Measurements from ENCODE around the gene TMBIM6.

Gene TMBIM6

DNA sequence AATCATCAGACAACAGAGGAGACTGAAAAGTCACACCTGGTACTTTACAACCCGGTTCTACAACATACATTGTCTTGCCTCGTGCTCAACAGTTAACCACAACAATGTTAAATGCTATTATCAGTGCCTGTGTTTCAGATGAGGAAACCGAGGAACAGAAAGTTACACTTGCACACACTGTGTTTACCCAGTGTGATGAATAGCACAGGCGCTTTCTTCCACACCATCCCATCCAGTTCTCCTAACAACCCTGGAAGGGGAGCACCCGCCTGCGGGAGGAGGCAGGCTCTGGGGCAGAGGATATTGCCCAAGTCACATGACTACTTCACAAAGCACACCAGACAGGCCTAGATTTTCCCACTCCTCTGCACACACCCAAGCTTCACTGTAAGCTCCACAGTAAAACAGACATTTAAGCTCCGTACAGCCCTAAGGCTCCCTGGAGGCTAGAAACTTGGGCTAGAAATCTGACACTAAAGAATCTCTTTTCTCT is 65.0 kb downstream of the TMBIM6 start:
- Histone ChIP-seq H3K36me3 (ENCODE audit: control insufficient read depth in 1 of 2, insufficient read depth in 2 of 2, low read length in 2 of 2) (peaks cover 0 to 15% of the 10 kb centered on the region in 2 donors), H3K9me3 (ENCODE audit: control insufficient read depth in 1 of 2, low read length in 2 of 2) (no peaks in the 10 kb centered on the region), H3K27ac (ENCODE audit: low read depth, low read length) (no peak overlapping the region), H3K4me1 (ENCODE audit: control insufficient read depth in 1 of 2, insufficient read depth in 2 of 2, low read length in 2 of 2) (peaks cover 0 to 5% of the 10 kb centered on the region in 2 donors), H3K27me3 (ENCODE audit: control insufficient read depth in 1 of 2, insufficient read depth in 2 of 2, low read length in 2 of 2) (no peaks in the 10 kb centered on the region), H3K9ac (ENCODE audit: low read depth in 1 of 2, low read length in 2 of 2) (no peak overlapping the region), H3K4me3 (ENCODE audit: low read depth in 1 of 2, low read length in 2 of 2) (no peak overlapping the region)

DNA sequence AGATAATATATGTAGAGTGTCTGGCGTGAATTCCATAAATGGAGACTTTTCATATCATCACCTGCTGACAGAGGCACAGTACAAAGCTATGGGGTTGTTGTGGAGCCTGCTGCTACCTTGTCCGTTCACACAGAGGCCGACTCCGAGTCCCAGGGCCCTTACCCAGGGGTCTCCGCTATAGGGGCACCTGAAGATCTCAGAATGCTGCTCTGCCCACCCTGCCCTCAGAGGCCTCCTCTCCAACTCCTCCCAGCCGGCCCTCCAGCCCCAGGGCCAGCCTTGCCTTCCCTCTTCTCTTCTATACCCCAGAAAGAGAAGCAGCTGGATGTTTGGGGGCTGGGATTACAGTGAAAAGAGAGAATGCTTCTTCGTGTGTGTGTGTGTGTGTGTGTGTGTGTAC is 65.5 kb downstream of the TMBIM6 start:
- no peak overlapping the region for H3K9ac ChIP-seq (ENCODE audit: low read depth in 1 of 2, low read length in 2 of 2)
- H3K4me3 ChIP-seq (ENCODE audit: low read depth in 1 of 2, low read length in 2 of 2) = no peak overlapping the region
- H3K27ac ChIP-seq (ENCODE audit: low read depth, low read length) = no peak overlapping the region
- H3K36me3 ChIP-seq (ENCODE audit: control insufficient read depth in 1 of 2, insufficient read depth in 2 of 2, low read length in 2 of 2) = peaks cover 0 to 10% of the 10 kb centered on the region in 2 donors
- H3K9me3 ChIP-seq (ENCODE audit: control insufficient read depth in 1 of 2, low read length in 2 of 2) = no peaks in the 10 kb centered on the region
- H3K27me3 ChIP-seq (ENCODE audit: control insufficient read depth in 1 of 2, insufficient read depth in 2 of 2, low read length in 2 of 2) = no peaks in the 10 kb centered on the region
- peaks cover 0 to 3% of the 10 kb centered on the region in 2 donors for H3K4me1 ChIP-seq (ENCODE audit: control insufficient read depth in 1 of 2, insufficient read depth in 2 of 2, low read length in 2 of 2)

- peaks cover 0 to 9% of the 10 kb centered on the region in 2 donors for H3K36me3 ChIP-seq (ENCODE audit: control insufficient read depth in 1 of 2, insufficient read depth in 2 of 2, low read length in 2 of 2)
- H3K9me3 ChIP-seq (ENCODE audit: control insufficient read depth in 1 of 2, low read length in 2 of 2) = no peaks in the 10 kb centered on the region
- H3K27me3 ChIP-seq (ENCODE audit: control insufficient read depth in 1 of 2, insufficient read depth in 2 of 2, low read length in 2 of 2) = no peaks in the 10 kb centered on the region
- H3K4me3 ChIP-seq (ENCODE audit: low read depth in 1 of 2, low read length in 2 of 2) = no peak overlapping the region
- peaks cover 0 to 3% of the 10 kb centered on the region in 2 donors for H3K4me1 ChIP-seq (ENCODE audit: control insufficient read depth in 1 of 2, insufficient read depth in 2 of 2, low read length in 2 of 2)
- no peak overlapping the region for H3K27ac ChIP-seq (ENCODE audit: low read depth, low read length)
- no peak overlapping the region for H3K9ac ChIP-seq (ENCODE audit: low read depth in 1 of 2, low read length in 2 of 2)
Observed at GRCh38 chr12:49807991-49808580, 66.7 kb downstream of the TMBIM6 start.

DNA sequence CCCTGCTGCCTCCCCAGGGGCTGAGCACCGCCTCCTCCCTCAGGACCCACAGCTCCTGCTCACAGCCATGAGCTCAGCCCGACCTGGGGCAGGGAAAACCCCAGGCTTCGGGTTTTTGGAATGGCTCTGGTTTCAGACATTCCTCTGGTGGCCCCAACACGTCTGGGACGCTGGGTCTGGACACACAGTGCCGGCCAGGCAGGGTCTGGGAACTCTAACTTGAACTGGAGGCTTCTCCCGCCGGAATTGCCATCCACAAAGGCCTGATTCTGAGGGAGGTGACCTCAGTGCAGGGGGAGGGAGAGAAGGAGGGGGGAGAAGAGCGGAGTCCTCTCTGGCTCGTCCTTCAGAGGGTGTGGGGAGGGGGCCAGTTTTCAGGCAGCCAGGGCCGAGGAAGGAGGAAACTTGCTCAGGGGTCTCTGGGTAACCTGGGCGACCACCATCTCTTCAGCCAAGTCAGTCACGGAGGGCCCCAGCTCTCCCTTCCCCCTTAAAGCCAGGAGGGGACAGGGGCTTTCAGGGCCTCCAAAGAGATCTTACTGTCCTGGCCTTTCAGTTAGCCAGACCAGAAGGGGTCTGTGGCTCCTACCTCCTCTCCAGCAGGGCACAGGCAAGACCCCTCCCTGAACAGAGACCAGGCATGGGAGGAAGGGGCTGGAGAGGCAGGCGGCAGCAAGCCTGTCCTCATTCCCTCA is 67.5 kb downstream of the TMBIM6 start:
- Histone ChIP-seq H3K27ac (ENCODE audit: low read depth, low read length) (no peak overlapping the region), H3K9ac (ENCODE audit: low read depth in 1 of 2, low read length in 2 of 2) (no peak overlapping the region), H3K9me3 (ENCODE audit: control insufficient read depth in 1 of 2, low read length in 2 of 2) (no peaks in the 10 kb centered on the region), H3K4me1 (ENCODE audit: control insufficient read depth in 1 of 2, insufficient read depth in 2 of 2, low read length in 2 of 2) (peaks cover 0 to 3% of the 10 kb centered on the region in 2 donors), H3K27me3 (ENCODE audit: control insufficient read depth in 1 of 2, insufficient read depth in 2 of 2, low read length in 2 of 2) (no peaks in the 10 kb centered on the region), H3K4me3 (ENCODE audit: low read depth in 1 of 2, low read length in 2 of 2) (no peak overlapping the region), H3K36me3 (ENCODE audit: control insufficient read depth in 1 of 2, insufficient read depth in 2 of 2, low read length in 2 of 2) (peaks cover 0 to 9% of the 10 kb centered on the region in 2 donors)

- H3K9me3 ChIP-seq (ENCODE audit: control insufficient read depth in 1 of 2, low read length in 2 of 2) = no peaks in the 10 kb centered on the region
- no peaks in the 10 kb centered on the region for H3K27me3 ChIP-seq (ENCODE audit: control insufficient read depth in 1 of 2, insufficient read depth in 2 of 2, low read length in 2 of 2)
- H3K36me3 ChIP-seq (ENCODE audit: control insufficient read depth in 1 of 2, insufficient read depth in 2 of 2, low read length in 2 of 2) = peaks cover 0 to 9% of the 10 kb centered on the region in 2 donors
- H3K4me3 ChIP-seq (ENCODE audit: low read depth in 1 of 2, low read length in 2 of 2) = no peak overlapping the region
- H3K9ac ChIP-seq (ENCODE audit: low read depth in 1 of 2, low read length in 2 of 2) = no peak overlapping the region
- peaks cover 0 to 3% of the 10 kb centered on the region in 2 donors for H3K4me1 ChIP-seq (ENCODE audit: control insufficient read depth in 1 of 2, insufficient read depth in 2 of 2, low read length in 2 of 2)
- no peak overlapping the region for H3K27ac ChIP-seq (ENCODE audit: low read depth, low read length)
Observed at GRCh38 chr12:49809381-49809905, 68.1 kb downstream of the TMBIM6 start.

GRCh38 chr12:49809906-49810389 is 68.6 kb downstream of the TMBIM6 start:
- Histone ChIP-seq H3K4me3 (ENCODE audit: low read depth in 1 of 2, low read length in 2 of 2) (no peak overlapping the region), H3K27ac (ENCODE audit: low read depth, low read length) (no peak overlapping the region), H3K4me1 (ENCODE audit: control insufficient read depth in 1 of 2, insufficient read depth in 2 of 2, low read length in 2 of 2) (peaks cover 0 to 3% of the 10 kb centered on the region in 2 donors)

GRCh38 chr12:49811136-49811535 is 69.8 kb downstream of the TMBIM6 start:
- Histone ChIP-seq H3K9me3 (ENCODE audit: control insufficient read depth in 1 of 2, low read length in 2 of 2) (no peaks in the 10 kb centered on the region), H3K4me1 (ENCODE audit: control insufficient read depth in 1 of 2, insufficient read depth in 2 of 2, low read length in 2 of 2) (peaks cover 0 to 3% of the 10 kb centered on the region in 2 donors), H3K27ac (ENCODE audit: low read depth, low read length) (no peak overlapping the region), H3K36me3 (ENCODE audit: control insufficient read depth in 1 of 2, insufficient read depth in 2 of 2, low read length in 2 of 2) (no peaks in the 10 kb centered on the region), H3K4me3 (ENCODE audit: low read depth in 1 of 2, low read length in 2 of 2) (no peak overlapping the region), H3K9ac (ENCODE audit: low read depth in 1 of 2, low read length in 2 of 2) (no peak overlapping the region), H3K27me3 (ENCODE audit: control insufficient read depth in 1 of 2, insufficient read depth in 2 of 2, low read length in 2 of 2) (no peaks in the 10 kb centered on the region)

More at GRCh38 chr12:49809906-49810389, 68.6 kb downstream of the TMBIM6 start:
- Histone ChIP-seq H3K9me3 (ENCODE audit: control insufficient read depth in 1 of 2, low read length in 2 of 2) (no peaks in the 10 kb centered on the region), H3K27me3 (ENCODE audit: control insufficient read depth in 1 of 2, insufficient read depth in 2 of 2, low read length in 2 of 2) (no peaks in the 10 kb centered on the region), H3K36me3 (ENCODE audit: control insufficient read depth in 1 of 2, insufficient read depth in 2 of 2, low read length in 2 of 2) (peaks cover 0 to 4% of the 10 kb centered on the region in 2 donors), H3K9ac (ENCODE audit: low read depth in 1 of 2, low read length in 2 of 2) (no peak overlapping the region)

- Histone ChIP-seq H3K27me3 (ENCODE audit: control insufficient read depth in 1 of 2, insufficient read depth in 2 of 2, low read length in 2 of 2) (no peaks in the 10 kb centered on the region), H3K27ac (ENCODE audit: low read depth, low read length) (no peak overlapping the region), H3K4me1 (ENCODE audit: control insufficient read depth in 1 of 2, insufficient read depth in 2 of 2, low read length in 2 of 2) (peaks cover 0 to 3% of the 10 kb centered on the region in 2 donors), H3K9me3 (ENCODE audit: control insufficient read depth in 1 of 2, low read length in 2 of 2) (no peaks in the 10 kb centered on the region), H3K9ac (ENCODE audit: low read depth in 1 of 2, low read length in 2 of 2) (no peak overlapping the region), H3K36me3 (ENCODE audit: control insufficient read depth in 1 of 2, insufficient read depth in 2 of 2, low read length in 2 of 2) (no peaks in the 10 kb centered on the region), H3K4me3 (ENCODE audit: low read depth in 1 of 2, low read length in 2 of 2) (no peak overlapping the region)
Observed at GRCh38 chr12:49811961-49812401, 70.6 kb downstream of the TMBIM6 start.

GRCh38 chr12:49813131-49813530 is 71.8 kb downstream of the TMBIM6 start:
- Histone ChIP-seq H3K4me1 (ENCODE audit: control insufficient read depth in 1 of 2, insufficient read depth in 2 of 2, low read length in 2 of 2) (peaks cover 0 to 3% of the 10 kb centered on the region in 2 donors), H3K36me3 (ENCODE audit: control insufficient read depth in 1 of 2, insufficient read depth in 2 of 2, low read length in 2 of 2) (no peaks in the 10 kb centered on the region), H3K4me3 (ENCODE audit: low read depth in 1 of 2, low read length in 2 of 2) (no peak overlapping the region), H3K27ac (ENCODE audit: low read depth, low read length) (no peak overlapping the region), H3K27me3 (ENCODE audit: control insufficient read depth in 1 of 2, insufficient read depth in 2 of 2, low read length in 2 of 2) (no peaks in the 10 kb centered on the region), H3K9ac (ENCODE audit: low read depth in 1 of 2, low read length in 2 of 2) (no peak overlapping the region), H3K9me3 (ENCODE audit: control insufficient read depth in 1 of 2, low read length in 2 of 2) (no peaks in the 10 kb centered on the region)
